Measurements from ENCODE around the gene BST2.
A peak's percentile ranks its signal among the peaks of the same experiment; 100 is the strongest.

The BST2 gene

GRCh38 chr19:17420475-17420924 lies 15.1 kb upstream of the BST2 start:
- Histone ChIP-seq H3K36me3 (ENCODE audit: control insufficient read depth in 2 of 2, insufficient read depth in 1 of 2, low read length in 2 of 2) (peaks cover 4 to 6% of the 10 kb centered on the region in 2 experiments; a peak in 2 of 3 replicates), H3K9me3 (ENCODE audit: control insufficient read depth, insufficient read depth, low read depth, low read length) (no peaks in the 10 kb centered on the region), H3K4me3 (ENCODE audit: low read depth, low read length) (peak overlapping the region; percentile 69), H3K27ac (ENCODE audit: extremely low read depth, low read depth, low read length) (peak overlapping the region; percentile 29; the same call in 1 of the 2 replicates), H3K4me1 (ENCODE audit: control insufficient read depth, insufficient read depth, low read length) (peaks cover 2% of the 10 kb centered on the region; the same call in 1 of the 2 replicates)
- TF ChIP-seq ZNF341 (tag by site-specific recombination; IDR thresholded peaks at IDR 0.05; ENCODE audit: low read depth) (peak; percentile 28; the same call in 1 of the 2 replicates), ZNF600 (tag by site-specific recombination; IDR thresholded peaks at IDR 0.05) (peak; percentile 68; the same call in 1 of the 2 replicates), ZNF366 (tag by site-specific recombination; conservative IDR thresholded peaks at IDR 0.05) (peak; percentile 35; the same call in 1 of the 2 replicates), ZNF423 (tag by site-specific recombination; IDR thresholded peaks at IDR 0.05) (no peak), ZSCAN16 (tag by site-specific recombination; IDR thresholded peaks at IDR 0.05) (peak; percentile 92), SCRT2 (tag by site-specific recombination; IDR thresholded peaks at IDR 0.05) (peak; percentile 87), ZNF132 (tag by site-specific recombination; IDR thresholded peaks at IDR 0.05; ENCODE audit: borderline replicate concordance) (no peak), CTCF (tag by site-specific recombination; IDR thresholded peaks at IDR 0.05) (peak; percentile 69), SP2 (tag by site-specific recombination; IDR thresholded peaks at IDR 0.05) (peak; percentile 73), ZNF335 (tag by site-specific recombination; conservative IDR thresholded peaks at IDR 0.05) (peak; percentile 44; the same call in 1 of the 2 replicates), ZBTB21 (tag by site-specific recombination; IDR thresholded peaks at IDR 0.05) (no peak), ZNF37A (tag by site-specific recombination; IDR thresholded peaks at IDR 0.05) (no peak), ZBTB48 (tag by site-specific recombination; IDR thresholded peaks at IDR 0.05) (peak; percentile 92), KLF10 (tag by site-specific recombination; IDR thresholded peaks at IDR 0.05) (no peak), ZFHX2 (tag by site-specific recombination; conservative IDR thresholded peaks at IDR 0.05) (0 out of 2 replicates have a peak, but pooled peaks have one; percentile 9), TCF7L2 (IDR thresholded peaks at IDR 0.05; ENCODE audit: borderline replicate concordance, low read depth, low read length) (no peak), HIC1 (tag by site-specific recombination; IDR thresholded peaks at IDR 0.05) (peak; percentile 17; the same call in 1 of the 2 replicates), ZNF350 (tag by site-specific recombination; IDR thresholded peaks at IDR 0.05) (no peak)
- ChIA-PET CTCF (interaction anchor here (0.7 to 1.7 kb wide), 2 partner anchors 21 to 30 kb away, joined by 6 read pairs; no protein-coding TSS in a partner anchor), POLR2A (no interaction called here)

GRCh38 chr19:17419621-17420474 lies 14.4 kb upstream of the BST2 start, which contains the start of gene MVB12A:
TSS of gene MVB12A (plus strand) at chr19:17420047. CDS start at chr19:17420136, 89 bp downstream.
- CTCF ChIA-PET: interaction anchor here (0.6 to 1.2 kb wide), 5 partner anchors 17 to 28 kb away, joined by 3 to 7 read pairs (median 6); no protein-coding TSS in a partner anchor
- Histone ChIP-seq H3K4me1 (ENCODE audit: control insufficient read depth, insufficient read depth, low read length) (no peaks in the 10 kb centered on the region; the same call in 1 of the 2 replicates), H3K36me3 (ENCODE audit: control insufficient read depth in 2 of 2, insufficient read depth in 1 of 2, low read length in 2 of 2) (peaks cover 4 to 6% of the 10 kb centered on the region in 2 experiments; a peak in 2 of 3 replicates), H3K9me3 (ENCODE audit: control insufficient read depth, insufficient read depth, low read depth, low read length) (no peaks in the 10 kb centered on the region), H3K4me3 (ENCODE audit: low read depth, low read length) (peak within 1 kb of the TSS; percentile 69), H3K27ac (ENCODE audit: extremely low read depth, low read depth, low read length) (peak within 1 kb of the TSS; percentile 37)
- POLR2A ChIA-PET: interaction anchor here (0.6 to 1.6 kb wide), 22 partner anchors 9 to 439 kb away, joined by 3 to 12 read pairs (median 5); partner anchors contain the start of genes BST2, PGLS, RPL18A and SLC27A1
- TF ChIP-seq ZBTB21 (tag by site-specific recombination; IDR thresholded peaks at IDR 0.05) (0 out of 2 replicates have a peak, but pooled peaks have one; percentile 22), ZNF776 (tag by site-specific recombination; IDR thresholded peaks at IDR 0.05; ENCODE audit: borderline replicate concordance) (no peak), ZNF837 (tag by site-specific recombination; IDR thresholded peaks at IDR 0.05) (no peak), ZNF660 (tag by site-specific recombination; IDR thresholded peaks at IDR 0.05) (peak; percentile 84; the same call in 1 of the 2 replicates), MYNN (tag by site-specific recombination; IDR thresholded peaks at IDR 0.05; ENCODE audit: borderline replicate concordance) (no peak), ZNF664 (tag by site-specific recombination; IDR thresholded peaks at IDR 0.05) (peak; percentile 4; the same call in 1 of the 2 replicates), ZNF324 (tag by site-specific recombination; IDR thresholded peaks at IDR 0.05) (0 out of 2 replicates have a peak, but pooled peaks have one; percentile 65), ZBTB48 (tag by site-specific recombination; IDR thresholded peaks at IDR 0.05) (no peak), ZBTB17 (tag by site-specific recombination; IDR thresholded peaks at IDR 0.05) (peak; percentile 98), ZNF777 (tag by site-specific recombination; IDR thresholded peaks at IDR 0.05; ENCODE audit: borderline replicate concordance) (peak; percentile 99), ZNF677 (tag by site-specific recombination; IDR thresholded peaks at IDR 0.05) (no peak), ZNF571 (tag by site-specific recombination; IDR thresholded peaks at IDR 0.05) (no peak), ZNF26 (tag by site-specific recombination; IDR thresholded peaks at IDR 0.05) (no peak)

Data from HEK293 (cell line).